HEK293 (cell line): Measurements from ENCODE around the gene DPF3.

ENCODE experiments used
- CTCF ChIA-PET: fragments of 350-600 bp; formaldehyde crosslinking; extraction: SDS; loops from one replicate; lab custom pipeline; 2021; ENCODE audit warnings: antibody characterized with exemption; lab: Yijun Ruan, JAX
- POLR2A ChIA-PET: fragments of 300-600 bp; formaldehyde crosslinking; extraction: SDS; loops from one replicate; lab custom pipeline; 2020; ENCODE audit warnings: antibody characterized with exemption, inconsistent platforms; lab: Yijun Ruan, JAX
- H3K27ac ChIP-seq: fragments of 200-500 bp; sonication (Bioruptor generic); 2 replicates; pipeline ENCODE4 v1.5.1; 2014; ENCODE audit warnings: low read depth, low read length, control low read depth, inconsistent platforms; ENCODE audit errors: extremely low read depth
- H3K36me3 ChIP-seq, 2 experiments: fragments of 200-500 bp in 1 of 2; sonication (Bioruptor generic) in 1 of 2; 1 replicate in 1 of 2; 2 replicates in 1 of 2; pipeline ENCODE4 v1.5.1; 2014 to 2017; ENCODE audit warnings: inconsistent platforms in 2 of 2, low read length in 2 of 2; ENCODE audit not compliant: control insufficient read depth in 2 of 2, insufficient read depth in 1 of 2
- H3K4me1 ChIP-seq: fragments of 200-500 bp; sonication (Bioruptor generic); 2 replicates; pipeline ENCODE4 v1.5.1; 2014; ENCODE audit warnings: mild to moderate bottlenecking, low read length, inconsistent platforms; ENCODE audit not compliant: control insufficient read depth, insufficient read depth
- H3K4me3 ChIP-seq: 2 replicates; pipeline ENCODE4 v1.5.1; 2011; ENCODE audit warnings: low read depth, mild to moderate bottlenecking, control low read depth, low read length, moderate library complexity
- H3K9me3 ChIP-seq: fragments of 200-500 bp; sonication (Bioruptor generic); 2 replicates; pipeline ENCODE4 v1.5.1; 2014; ENCODE audit warnings: low read depth, low read length, inconsistent platforms; ENCODE audit not compliant: control insufficient read depth, insufficient read depth
- BCL11A ChIP-seq: fragments of 450-650 bp; formaldehyde crosslinking; IDR thresholded peaks from 2 replicates; pipeline ENCODE4 v1.5.1; 2016; ENCODE audit warnings: low read depth, missing biosample characterization, missing genetic modification characterization
- CTCF ChIP-seq: fragments of 450-650 bp; formaldehyde crosslinking; IDR thresholded peaks from 2 replicates; pipeline ENCODE4 v1.5.1; 2016; ENCODE audit warnings: missing biosample characterization, missing genetic modification characterization
- FEZF1 ChIP-seq: fragments of 450-650 bp; formaldehyde crosslinking; IDR thresholded peaks from 2 replicates; pipeline ENCODE4 v1.5.1; 2016; ENCODE audit warnings: missing biosample characterization, missing genetic modification characterization
- GLI2 ChIP-seq: fragments of 450-650 bp; formaldehyde crosslinking; IDR thresholded peaks from 2 replicates; pipeline ENCODE4; 2017; ENCODE audit warnings: missing biosample characterization, missing genetic modification characterization, low read depth, borderline replicate concordance
- HOXA7 ChIP-seq: sonication (generic); formaldehyde crosslinking; IDR thresholded peaks from 2 replicates; pipeline ENCODE4 v1.8.1; 2022; ENCODE audit warnings: missing genetic modification reagents, borderline replicate concordance
- PATZ1 ChIP-seq: fragments of 450-650 bp; formaldehyde crosslinking; IDR thresholded peaks from 2 replicates; pipeline ENCODE4 v1.5.1; 2016; ENCODE audit warnings: missing biosample characterization, missing genetic modification characterization
- ZBTB20 ChIP-seq: fragments of 450-650 bp; formaldehyde crosslinking; IDR thresholded peaks from 2 replicates; pipeline ENCODE4 v1.5.1; 2016; ENCODE audit warnings: missing biosample characterization, missing genetic modification characterization
- ZBTB44 ChIP-seq: fragments of 450-650 bp; IDR thresholded peaks from 2 replicates; pipeline ENCODE4 v1.5.1; 2018; ENCODE audit warnings: missing biosample characterization, mild to moderate bottlenecking, missing genetic modification characterization
- ZFP37 ChIP-seq: fragments of 450-650 bp; formaldehyde crosslinking; IDR thresholded peaks from 2 replicates; pipeline ENCODE4 v1.5.1; 2016; ENCODE audit warnings: missing biosample characterization, missing genetic modification characterization
- ZNF132 ChIP-seq: fragments of 450-650 bp; formaldehyde crosslinking; IDR thresholded peaks from 2 replicates; pipeline ENCODE4 v1.5.1; 2017; ENCODE audit warnings: missing biosample characterization, missing genetic modification characterization, borderline replicate concordance
- ZNF202 ChIP-seq: fragments of 450-650 bp; formaldehyde crosslinking; IDR thresholded peaks from 2 replicates; pipeline ENCODE4 v1.5.1; 2016; ENCODE audit warnings: missing biosample characterization, missing genetic modification characterization, borderline replicate concordance
- ZNF266 ChIP-seq: fragments of 450-650 bp; formaldehyde crosslinking; IDR thresholded peaks from 2 replicates; pipeline ENCODE4 v1.5.1; 2016; ENCODE audit warnings: missing biosample characterization, missing genetic modification characterization, low read depth
- ZNF292 ChIP-seq: fragments of 450-650 bp; formaldehyde crosslinking; IDR thresholded peaks from 2 replicates; pipeline ENCODE4 v1.5.1; 2016; ENCODE audit warnings: low read depth, missing biosample characterization, missing genetic modification characterization, borderline replicate concordance
- ZNF366 ChIP-seq: fragments of 450-650 bp; formaldehyde crosslinking; conservative IDR thresholded peaks from 2 replicates; pipeline ENCODE4 v1.5.1; 2016; ENCODE audit warnings: missing biosample characterization, missing genetic modification characterization
- ZNF37A ChIP-seq: fragments of 450-650 bp; IDR thresholded peaks from 2 replicates; pipeline ENCODE4 v1.5.1; 2018; ENCODE audit warnings: missing biosample characterization, missing genetic modification characterization
- ZNF514 ChIP-seq: fragments of 450-650 bp; formaldehyde crosslinking; IDR thresholded peaks from 2 replicates; pipeline ENCODE4 v1.5.1; 2016; ENCODE audit warnings: missing biosample characterization, missing genetic modification characterization
- ZNF549 ChIP-seq: fragments of 450-650 bp; IDR thresholded peaks from 2 replicates; pipeline ENCODE4 v1.5.1; 2018; ENCODE audit warnings: missing biosample characterization, missing genetic modification characterization, mild to moderate bottlenecking, inconsistent platforms, moderate library complexity
- ZNF561 ChIP-seq: fragments of 450-650 bp; IDR thresholded peaks from 2 replicates; pipeline ENCODE4 v1.5.1; 2018; ENCODE audit warnings: missing biosample characterization, missing genetic modification characterization, borderline replicate concordance
- ZNF580 ChIP-seq: fragments of 450-650 bp; formaldehyde crosslinking; IDR thresholded peaks from 2 replicates; pipeline ENCODE4 v1.5.1; 2016; ENCODE audit warnings: missing biosample characterization, missing genetic modification characterization
- ZNF600 ChIP-seq: fragments of 450-650 bp; formaldehyde crosslinking; IDR thresholded peaks from 2 replicates; pipeline ENCODE4 v1.5.1; 2016; ENCODE audit warnings: missing biosample characterization, missing genetic modification characterization
- ZNF664 ChIP-seq: fragments of 450-650 bp; formaldehyde crosslinking; IDR thresholded peaks from 2 replicates; pipeline ENCODE4 v1.5.1; 2016; ENCODE audit warnings: missing biosample characterization, missing genetic modification characterization
- ZNF837 ChIP-seq: fragments of 450-650 bp; formaldehyde crosslinking; IDR thresholded peaks from 2 replicates; pipeline ENCODE4 v1.5.1; 2016; ENCODE audit warnings: missing biosample characterization, missing genetic modification characterization
- TF ChIP-seq, protein P1 (sequence below): fragments of 450-650 bp; formaldehyde crosslinking; IDR thresholded peaks from 2 replicates; pipeline ENCODE4 v1.5.1; 2016; ENCODE audit warnings: missing biosample characterization, missing genetic modification characterization

Gene DPF3

GRCh38 chr14:72742838-72743195 lies 151.1 kb downstream of the DPF3 start:
- Histone ChIP-seq H3K4me3 (no peak overlapping the region), H3K4me1 (no peaks in the 10 kb centered on the region), H3K9me3 (no peaks in the 10 kb centered on the region), H3K27ac (no peak overlapping the region), H3K36me3 (no peaks in the 10 kb centered on the region)
- POLR2A ChIA-PET: no interaction called here
- TF ChIP-seq ZNF514 (tag by site-specific recombination): no peak
- no peak for TF ChIP-seq ZBTB20 (tag by site-specific recombination)
- no peak for TF ChIP-seq ZNF132
- no peak for TF ChIP-seq ZNF664 (tag by site-specific recombination)
- TF ChIP-seq GLI2: no peak
- no peak for TF ChIP-seq FEZF1 (tag by site-specific recombination)
- TF ChIP-seq BCL11A (tag by site-specific recombination): no peak
- no peak for TF ChIP-seq ZNF37A
- TF ChIP-seq CTCF (tag by site-specific recombination): no peak
- no peak for TF ChIP-seq ZNF266
- TF ChIP-seq ZNF580: no peak
- TF ChIP-seq ZNF549 (tag by site-specific recombination): no peak
- CTCF ChIA-PET: no interaction called here

GRCh38 chr14:72742118-72742837 lies 151.6 kb downstream of the DPF3 start:
- H3K9me3 ChIP-seq: no peaks in the 10 kb centered on the region
- H3K27ac ChIP-seq: no peak overlapping the region
- ChIA-PET CTCF (no interaction called here), POLR2A (no interaction called here)
- TF ChIP-seq PATZ1 (tag by site-specific recombination): no peak
- TF ChIP-seq HOXA7 (CRISPR knock-in tag): no peak
- TF ChIP-seq ZNF561 (tag by site-specific recombination): no peak
- no peak for TF ChIP-seq ZNF292 (tag by site-specific recombination)
- TF ChIP-seq, protein P1, sequence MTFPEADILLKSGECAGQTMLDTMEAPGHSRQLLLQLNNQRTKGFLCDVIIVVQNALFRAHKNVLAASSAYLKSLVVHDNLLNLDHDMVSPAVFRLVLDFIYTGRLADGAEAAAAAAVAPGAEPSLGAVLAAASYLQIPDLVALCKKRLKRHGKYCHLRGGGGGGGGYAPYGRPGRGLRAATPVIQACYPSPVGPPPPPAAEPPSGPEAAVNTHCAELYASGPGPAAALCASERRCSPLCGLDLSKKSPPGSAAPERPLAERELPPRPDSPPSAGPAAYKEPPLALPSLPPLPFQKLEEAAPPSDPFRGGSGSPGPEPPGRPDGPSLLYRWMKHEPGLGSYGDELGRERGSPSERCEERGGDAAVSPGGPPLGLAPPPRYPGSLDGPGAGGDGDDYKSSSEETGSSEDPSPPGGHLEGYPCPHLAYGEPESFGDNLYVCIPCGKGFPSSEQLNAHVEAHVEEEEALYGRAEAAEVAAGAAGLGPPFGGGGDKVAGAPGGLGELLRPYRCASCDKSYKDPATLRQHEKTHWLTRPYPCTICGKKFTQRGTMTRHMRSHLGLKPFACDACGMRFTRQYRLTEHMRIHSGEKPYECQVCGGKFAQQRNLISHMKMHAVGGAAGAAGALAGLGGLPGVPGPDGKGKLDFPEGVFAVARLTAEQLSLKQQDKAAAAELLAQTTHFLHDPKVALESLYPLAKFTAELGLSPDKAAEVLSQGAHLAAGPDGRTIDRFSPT (tag by site-specific recombination): no peak
- no peak for TF ChIP-seq ZFP37 (tag by site-specific recombination)
- no peak for TF ChIP-seq ZBTB44 (tag by site-specific recombination)
- TF ChIP-seq ZNF366: no peak
- no peak for TF ChIP-seq ZNF600 (tag by site-specific recombination)
- no peak for TF ChIP-seq ZNF202 (tag by site-specific recombination)
- TF ChIP-seq ZNF549 (tag by site-specific recombination): no peak
- no peak for TF ChIP-seq ZNF837
- H3K36me3 ChIP-seq: no peaks in the 10 kb centered on the region
- H3K4me3 ChIP-seq: no peak overlapping the region
- no peaks in the 10 kb centered on the region for H3K4me1 ChIP-seq
